ENCODE measurements around the gene AK1. TPM values are rescaled to one million over a fixed set of nuclear protein-coding genes. Genes with fewer than 3 reads are reported as not detected.
"Not testable (repeated sequence)": the region's sequence is repeated elsewhere in the genome, so short reads cannot be mapped to it uniquely, and the experiment has no call there.

Gene AK1
- total RNA-seq, 1 experiment from 2014 or later = 39.2 TPM

DNA sequence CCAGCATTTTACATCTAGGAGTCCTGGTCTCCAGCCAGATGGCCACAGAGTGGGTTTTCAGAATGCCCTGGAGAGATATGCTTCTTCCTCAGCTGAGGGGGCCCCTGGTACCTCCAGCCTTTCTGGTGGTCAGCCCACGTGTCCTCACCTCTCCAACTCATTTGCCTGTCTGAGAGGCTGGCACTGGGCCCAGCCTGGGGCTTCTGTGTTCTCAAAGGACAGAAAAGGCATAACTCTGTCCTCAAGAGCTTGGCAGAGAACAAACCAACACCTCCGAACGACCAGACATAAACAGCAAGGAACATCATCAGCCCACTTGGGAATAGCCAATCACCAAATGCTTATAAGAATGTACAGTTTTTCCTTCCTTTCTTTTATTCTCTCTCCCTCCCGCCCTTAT is 40.1 kb downstream of the AK1 start:
- Mint-ChIP-seq H3K36me3 (ENCODE audit: insufficient read depth, unreplicated experiment) (no peaks in the 10 kb centered on the region), H3K27ac (ENCODE audit: unreplicated experiment) (no peak overlapping the region), H3K4me1 (ENCODE audit: low read depth, unreplicated experiment) (no peaks in the 10 kb centered on the region), H3K27me3 (ENCODE audit: insufficient read depth, unreplicated experiment) (no peaks in the 10 kb centered on the region), H3K4me3 (ENCODE audit: unreplicated experiment) (no peak overlapping the region), H3K9me3 (ENCODE audit: unreplicated experiment) (no peaks in the 10 kb centered on the region)
- TF ChIP-seq, protein P1, sequence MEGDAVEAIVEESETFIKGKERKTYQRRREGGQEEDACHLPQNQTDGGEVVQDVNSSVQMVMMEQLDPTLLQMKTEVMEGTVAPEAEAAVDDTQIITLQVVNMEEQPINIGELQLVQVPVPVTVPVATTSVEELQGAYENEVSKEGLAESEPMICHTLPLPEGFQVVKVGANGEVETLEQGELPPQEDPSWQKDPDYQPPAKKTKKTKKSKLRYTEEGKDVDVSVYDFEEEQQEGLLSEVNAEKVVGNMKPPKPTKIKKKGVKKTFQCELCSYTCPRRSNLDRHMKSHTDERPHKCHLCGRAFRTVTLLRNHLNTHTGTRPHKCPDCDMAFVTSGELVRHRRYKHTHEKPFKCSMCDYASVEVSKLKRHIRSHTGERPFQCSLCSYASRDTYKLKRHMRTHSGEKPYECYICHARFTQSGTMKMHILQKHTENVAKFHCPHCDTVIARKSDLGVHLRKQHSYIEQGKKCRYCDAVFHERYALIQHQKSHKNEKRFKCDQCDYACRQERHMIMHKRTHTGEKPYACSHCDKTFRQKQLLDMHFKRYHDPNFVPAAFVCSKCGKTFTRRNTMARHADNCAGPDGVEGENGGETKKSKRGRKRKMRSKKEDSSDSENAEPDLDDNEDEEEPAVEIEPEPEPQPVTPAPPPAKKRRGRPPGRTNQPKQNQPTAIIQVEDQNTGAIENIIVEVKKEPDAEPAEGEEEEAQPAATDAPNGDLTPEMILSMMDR (IDR thresholded peaks at IDR 0.05; ENCODE audit: insufficient read depth in 1 of 2, low read depth in 1 of 2, low read length in 1 of 2, severe bottlenecking in 1 of 2, unreplicated experiment in 1 of 2) = no peak
- ChIA-PET CTCF (interaction anchor here (1.9 kb wide), 1 partner anchor 102 kb away, joined by 5 read pairs; the partner anchor contains the start of gene TOR2A), POLR2A (no interaction called here)
- BruUV-seq (replicated peaks) = no TSS peak
- intact Hi-C loops (cut with micrococcal nuclease; ENCODE audit: unreplicated experiment) = no loop called here
- H3K4me1 ChIP-seq = no peaks in the 10 kb centered on the region
- H3K4me3 ChIP-seq (ENCODE audit: low read depth, low read length) = no peak overlapping the region
- no peaks in the 10 kb centered on the region for H3K36me3 ChIP-seq (ENCODE audit: control insufficient read depth, insufficient read depth, low read length)
- H3K9me3 ChIP-seq = no peaks in the 10 kb centered on the region
- DNase-seq = no peak
- H3K27me3 ChIP-seq (replicated peaks; ENCODE audit: control insufficient read depth, insufficient read depth, low read length) = no peaks in the 10 kb centered on the region

DNA sequence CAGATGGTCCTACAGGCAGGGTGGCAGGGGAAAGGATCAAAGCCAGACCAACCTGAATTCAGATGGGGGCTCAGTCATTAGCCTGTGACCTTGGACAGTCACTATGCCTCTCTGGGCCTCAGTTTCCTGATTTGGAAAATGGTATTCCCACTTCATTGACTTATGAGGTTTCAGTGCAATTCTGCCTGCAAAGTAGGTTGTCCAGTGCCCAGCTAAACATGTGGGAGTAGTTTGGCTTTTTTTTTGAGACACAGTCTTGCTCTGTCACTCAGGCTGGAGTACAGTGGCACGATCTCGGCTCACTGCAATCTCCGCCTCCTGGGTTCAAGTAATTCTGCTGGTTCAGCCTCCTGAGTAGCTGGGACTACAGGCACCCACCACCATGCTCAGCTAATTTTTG is 40.9 kb downstream of the AK1 start:
- H3K4me3 Mint-ChIP-seq (ENCODE audit: unreplicated experiment); H3K27ac Mint-ChIP-seq (ENCODE audit: unreplicated experiment); intact Hi-C loops (cut with micrococcal nuclease; ENCODE audit: unreplicated experiment); H3K4me3 ChIP-seq (ENCODE audit: low read depth, low read length); H3K36me3 ChIP-seq (ENCODE audit: control insufficient read depth, insufficient read depth, low read length); H3K4me1 Mint-ChIP-seq (ENCODE audit: low read depth, unreplicated experiment); H3K9me3 Mint-ChIP-seq (ENCODE audit: unreplicated experiment); POLR2A ChIA-PET; DNase-seq; H3K27me3 ChIP-seq (replicated peaks; ENCODE audit: control insufficient read depth, insufficient read depth, low read length); H3K27me3 Mint-ChIP-seq (ENCODE audit: insufficient read depth, unreplicated experiment); H3K36me3 Mint-ChIP-seq (ENCODE audit: insufficient read depth, unreplicated experiment); BruUV-seq (replicated peaks); H3K9me3 ChIP-seq; H3K4me1 ChIP-seq; CTCF ChIA-PET: not testable (repeated sequence)

DNA sequence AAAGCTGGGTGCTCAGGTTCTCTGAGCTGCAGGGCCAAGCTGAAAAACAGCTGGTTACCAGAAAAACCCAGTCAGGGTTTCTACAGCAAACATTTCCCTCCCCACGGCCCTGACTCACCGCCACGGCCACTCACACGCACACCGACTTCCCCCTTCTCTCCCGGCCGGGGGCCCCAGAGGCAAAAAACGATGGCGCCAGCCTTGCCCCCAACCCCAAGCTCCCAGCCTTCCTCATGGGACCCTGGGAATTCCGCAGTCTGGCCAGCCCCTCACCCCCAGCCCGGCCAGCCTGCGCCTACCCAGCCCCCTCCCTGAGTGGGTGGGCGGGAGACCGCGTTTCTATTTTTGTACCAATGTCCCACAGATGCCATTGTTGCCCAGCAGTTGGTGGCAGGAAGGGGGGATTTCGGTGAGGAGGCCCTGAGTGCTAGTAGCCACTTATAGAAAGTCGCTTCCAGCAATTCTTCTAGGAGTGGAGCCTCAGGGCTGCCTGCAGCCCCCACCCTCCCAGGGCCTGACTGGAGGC is 41.4 kb downstream of the AK1 start:
- H3K4me3 Mint-ChIP-seq (ENCODE audit: unreplicated experiment) = no peak overlapping the region
- H3K27me3 ChIP-seq (replicated peaks; ENCODE audit: control insufficient read depth, insufficient read depth, low read length) = no peaks in the 10 kb centered on the region
- H3K4me1 ChIP-seq = no peaks in the 10 kb centered on the region
- H3K9me3 Mint-ChIP-seq (ENCODE audit: unreplicated experiment) = no peaks in the 10 kb centered on the region
- H3K4me3 ChIP-seq (ENCODE audit: low read depth, low read length) = no peak overlapping the region
- H3K36me3 Mint-ChIP-seq (ENCODE audit: insufficient read depth, unreplicated experiment) = no peaks in the 10 kb centered on the region
- TF ChIP-seq, protein P1 (IDR thresholded peaks at IDR 0.05; ENCODE audit: insufficient read depth in 1 of 2, low read depth in 1 of 2, low read length in 1 of 2, severe bottlenecking in 1 of 2, unreplicated experiment in 1 of 2) = no peak
- H3K27ac Mint-ChIP-seq (ENCODE audit: unreplicated experiment) = no peak overlapping the region
- BruUV-seq (replicated peaks) = no TSS peak
- intact Hi-C loops (cut with micrococcal nuclease; ENCODE audit: unreplicated experiment) = no loop called here
- H3K9me3 ChIP-seq = no peaks in the 10 kb centered on the region
- ChIA-PET CTCF (no interaction called here), POLR2A (no interaction called here)
- H3K4me1 Mint-ChIP-seq (ENCODE audit: low read depth, unreplicated experiment) = no peaks in the 10 kb centered on the region
- no peaks in the 10 kb centered on the region for H3K36me3 ChIP-seq (ENCODE audit: control insufficient read depth, insufficient read depth, low read length)
- no peaks in the 10 kb centered on the region for H3K27me3 Mint-ChIP-seq (ENCODE audit: insufficient read depth, unreplicated experiment)
- DNase-seq = no peak

DNA sequence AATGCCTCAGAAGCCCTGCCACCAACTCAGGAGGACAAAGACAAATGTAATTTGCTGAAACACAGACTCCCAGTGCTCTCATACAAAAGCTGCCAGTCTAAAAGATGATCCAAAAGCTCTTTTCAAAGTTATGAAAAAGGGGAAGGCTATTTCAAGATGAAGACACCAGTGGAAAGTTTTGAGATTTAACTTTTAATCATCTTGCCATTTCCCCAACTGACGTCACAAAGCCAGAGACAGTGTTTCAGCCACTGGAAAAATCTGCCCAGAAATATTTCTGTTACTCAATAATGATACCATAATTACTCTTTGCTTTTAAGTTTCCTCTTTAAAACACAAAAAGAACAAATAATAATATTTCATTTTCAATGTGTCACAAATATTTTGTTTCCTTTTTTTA is 43.9 kb downstream of the AK1 start:
- ChIA-PET POLR2A (no interaction called here), CTCF (no interaction called here)
- intact Hi-C loops (cut with micrococcal nuclease; ENCODE audit: unreplicated experiment) = no loop called here
- no peaks in the 10 kb centered on the region for H3K9me3 Mint-ChIP-seq (ENCODE audit: unreplicated experiment)
- no peak overlapping the region for H3K27ac Mint-ChIP-seq (ENCODE audit: unreplicated experiment)
- no peaks in the 10 kb centered on the region for H3K27me3 ChIP-seq (replicated peaks; ENCODE audit: control insufficient read depth, insufficient read depth, low read length)
- peaks cover 8% of the 10 kb centered on the region for H3K4me1 Mint-ChIP-seq (ENCODE audit: low read depth, unreplicated experiment)
- H3K27me3 Mint-ChIP-seq (ENCODE audit: insufficient read depth, unreplicated experiment) = no peaks in the 10 kb centered on the region
- H3K36me3 ChIP-seq (ENCODE audit: control insufficient read depth, insufficient read depth, low read length) = no peaks in the 10 kb centered on the region
- peaks cover 5% of the 10 kb centered on the region for H3K36me3 Mint-ChIP-seq (ENCODE audit: insufficient read depth, unreplicated experiment)
- TF ChIP-seq, protein P1 (IDR thresholded peaks at IDR 0.05; ENCODE audit: insufficient read depth in 1 of 2, low read depth in 1 of 2, low read length in 1 of 2, severe bottlenecking in 1 of 2, unreplicated experiment in 1 of 2) = no peak
- no TSS peak for BruUV-seq (replicated peaks)
- H3K4me3 Mint-ChIP-seq (ENCODE audit: unreplicated experiment) = no peak overlapping the region
- H3K4me1 ChIP-seq = no peaks in the 10 kb centered on the region
- DNase-seq = no peak
- no peak overlapping the region for H3K4me3 ChIP-seq (ENCODE audit: low read depth, low read length)
- H3K9me3 ChIP-seq = no peaks in the 10 kb centered on the region
